Measurements from ENCODE around the gene SLC6A5.

- TF ChIP-seq MEIS1 (CRISPR knock-in tag; IDR thresholded peaks at IDR 0.05; ENCODE audit: borderline replicate concordance) (no peak), AEBP2 (tag by site-specific recombination; IDR thresholded peaks at IDR 0.05; ENCODE audit: borderline replicate concordance) (no peak), ZSCAN18 (tag by site-specific recombination; IDR thresholded peaks at IDR 0.05) (no peak), TCF7L2 (IDR thresholded peaks at IDR 0.05; ENCODE audit: borderline replicate concordance, low read depth, low read length) (no peak), CTCF (tag by site-specific recombination; IDR thresholded peaks at IDR 0.05) (no peak), ZNF654 (tag by site-specific recombination; IDR thresholded peaks at IDR 0.05; ENCODE audit: low read depth) (no peak)
Observed at GRCh38 chr11:20589796-20590195, 9.6 kb upstream of the SLC6A5 start.
